Activated CD4-positive, alpha-beta T cell treated with anti-CD3 and anti-CD28 coated beads, Interleukin-2, amount 50 U/mL, for 1 hour (primary cell): ENCODE data around the gene FAH.
"Not testable (repeated sequence)": the region's sequence is repeated elsewhere in the genome, so short reads cannot be mapped to it uniquely, and the experiment has no call there.

ENCODE experiments used
- DNase-seq: peaks from one replicate; pipeline ENCODE4 v3.0.0-alpha.2; 2020

FAH gene

GRCh38 chr15:80152896-80153876, at the start of gene FAH:
Gene FAH (plus strand): TSS chr15:80152999. CDS start chr15:80153055, 56 bp downstream.
- DNase-seq, result peak; percentile 25

- no peak for DNase-seq
Observed at GRCh38 chr15:80105193-80105592, 47.6 kb upstream of the FAH start.

- DNase-seq, result no peak
Observed at GRCh38 chr15:80105595-80105994, 47.2 kb upstream of the FAH start.

GRCh38 chr15:80106051-80106450, 46.7 kb upstream of the FAH start:
- DNase-seq, result no peak

GRCh38 chr15:80107204-80107603, 45.6 kb upstream of the FAH start:
- no peak for DNase-seq

- DNase-seq, result no peak
Observed at GRCh38 chr15:80107774-80108173, 45.0 kb upstream of the FAH start.

- DNase-seq, result no peak
Observed at GRCh38 chr15:80109388-80109787, 43.4 kb upstream of the FAH start.

- DNase-seq, result no peak
Observed at GRCh38 chr15:80110920-80111319, 41.9 kb upstream of the FAH start.

- DNase-seq, result no peak
Observed at GRCh38 chr15:80114114-80114513, 38.7 kb upstream of the FAH start.

- DNase-seq, result no peak
Observed at GRCh38 chr15:80115021-80115420, 37.8 kb upstream of the FAH start.

GRCh38 chr15:80118956-80119355, 33.8 kb upstream of the FAH start:
- no peak for DNase-seq

GRCh38 chr15:80120636-80121035, 32.2 kb upstream of the FAH start:
- no peak for DNase-seq

GRCh38 chr15:80121546-80121945, 31.3 kb upstream of the FAH start:
- no peak for DNase-seq

GRCh38 chr15:80123034-80123433, 29.8 kb upstream of the FAH start:
- no peak for DNase-seq

- not testable (repeated sequence) for DNase-seq
Observed at GRCh38 chr15:80127253-80127652, 25.5 kb upstream of the FAH start.

GRCh38 chr15:80127911-80128310, 24.9 kb upstream of the FAH start:
- DNase-seq, result no peak

- DNase-seq, result no peak
Observed at GRCh38 chr15:80132382-80132781, 20.4 kb upstream of the FAH start.

GRCh38 chr15:80136854-80137253, 15.9 kb upstream of the FAH start:
- DNase-seq, result no peak

GRCh38 chr15:80138961-80139360, 13.8 kb upstream of the FAH start:
- no peak for DNase-seq

GRCh38 chr15:80140909-80141308, 11.9 kb upstream of the FAH start:
- DNase-seq, result no peak

GRCh38 chr15:80141916-80142598, 10.7 kb upstream of the FAH start:
- DNase-seq, result no peak

- no peak for DNase-seq
Observed at GRCh38 chr15:80142646-80143045, 10.2 kb upstream of the FAH start.

- no peak for DNase-seq
Observed at GRCh38 chr15:80151148-80151547, 1.7 kb upstream of the FAH start.

- no peak for DNase-seq
Observed at GRCh38 chr15:80151576-80151975, 1.2 kb upstream of the FAH start.
